Uterus (tissue), 4 donors: Measurements from ENCODE around the gene RAN. TPM values are rescaled to one million over a fixed set of nuclear protein-coding genes. Genes with fewer than 3 reads are reported as not detected.
A peak's percentile ranks its signal among the peaks of the same experiment; 100 is the strongest.
"Not testable (repeated sequence)": the region's sequence is repeated elsewhere in the genome, so short reads cannot be mapped to it uniquely, and the experiment has no call there.

Experiments used
- DNase-seq, 2 donors: peaks; one replicate each; pipeline ENCODE4 v3.0.0-alpha.2; 2019 to 2020
- H3K27ac ChIP-seq, 2 donors: fragments of 200-600 bp; sonication (generic); 1 replicate in 1 of 2; 2 replicates in 1 of 2; pipeline ENCODE4 v1.5.1; 2016 to 2018
- H3K27me3 ChIP-seq, 2 donors: fragments of 200-600 bp; sonication (generic); one replicate each; pipeline ENCODE4 v1.5.1; 2018 to 2019; ENCODE audit warnings: control low read depth in 1 of 2
- H3K36me3 ChIP-seq, 2 donors: fragments of 200-600 bp; sonication (generic); one replicate each; pipeline ENCODE4 v1.5.1; 2019; ENCODE audit warnings: control low read depth in 1 of 2
- H3K4me1 ChIP-seq, 2 donors: fragments of 200-600 bp; sonication (generic); one replicate each; pipeline ENCODE4 v1.5.1; 2018 to 2019; ENCODE audit warnings: control low read depth in 1 of 2
- H3K4me3 ChIP-seq, 2 donors: fragments of 200-600 bp; sonication (generic); 1 replicate in 1 of 2; 2 replicates in 1 of 2; pipeline ENCODE4 v1.5.1; 2018 to 2019; ENCODE audit warnings: mild to moderate bottlenecking in 1 of 2
- H3K9me3 ChIP-seq, 2 donors: fragments of 200-600 bp; sonication (generic); one replicate each; pipeline ENCODE4 v1.5.1; 2019; ENCODE audit warnings: control low read depth in 1 of 2
- POLR2A ChIP-seq, 2 donors: fragments of 450-650 bp; IDR thresholded peaks; one replicate each; pipeline ENCODE4 v1.6.1; 2016; ENCODE audit warnings: antibody characterized with exemption in 2 of 2, mild to moderate bottlenecking in 1 of 2, moderate library complexity in 1 of 2
- intact Hi-C: fragments of 100-400 bp; cut with DNase I; formaldehyde crosslinking; loops from one replicate; pipeline ENCODE4 v1.15.1; 2023; ENCODE audit warnings: low total_unique reads
- total RNA-seq, 4 donors: library from RNA; depleted of rRNA in 3 of 4; stranded (reverse); fragments of >200 nt in 3 of 4; gene quantifications; one replicate each; pipeline versions ENCODE4 v1.1.0 to v1.2.4, GENCODE V29; 2014 to 2023
- TF ChIP-seq, protein P1 (sequence below), 4 experiments: fragments of 200-600 bp in 2 of 4; fragments of 450-650 bp in 2 of 4; sonication (generic) in 2 of 4; IDR thresholded peaks; one replicate each; pipeline ENCODE4 v1.5.1; 2016 to 2019; ENCODE audit warnings: antibody characterized with exemption in 4 of 4, mild to moderate bottlenecking in 2 of 4, moderate library complexity in 1 of 4
- donor health status: DM: yes; HTN: yes; CAD: no.

The RAN gene
- total RNA-seq, 4 donors from 2014 or later: 64.6 to 287 (median 177) TPM

DNA sequence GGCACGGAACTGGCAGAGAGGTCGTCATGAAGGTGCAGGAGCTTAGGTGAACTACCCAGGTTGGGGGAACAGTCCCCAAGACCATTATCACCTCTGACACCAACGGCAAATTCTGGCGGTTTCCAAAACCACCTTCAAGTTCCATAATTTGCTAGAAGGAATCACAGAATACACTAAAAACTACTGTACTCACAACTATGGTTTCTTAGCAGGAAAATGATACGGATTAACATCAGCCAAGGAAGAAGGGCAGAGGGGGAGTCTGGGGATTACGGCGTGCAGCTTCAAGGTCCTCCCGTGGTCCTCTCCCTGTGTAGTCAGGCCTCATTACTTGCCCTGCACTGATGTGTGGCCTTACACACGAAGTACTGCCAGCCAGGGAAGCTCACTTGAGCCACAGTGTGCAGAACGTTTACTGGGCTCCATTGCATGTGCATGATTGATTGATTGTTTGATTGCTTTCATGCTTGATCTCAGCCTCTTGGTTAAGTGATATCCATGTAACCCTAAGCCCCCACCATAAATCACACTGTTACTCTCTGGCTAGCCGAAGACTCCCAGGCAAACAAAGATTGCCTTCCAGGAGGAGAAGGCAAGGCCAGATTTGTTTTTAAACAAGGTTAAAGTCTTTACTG is 32.0 kb upstream of the RAN start:
- no peaks in the 10 kb centered on the region for H3K36me3 ChIP-seq
- H3K4me1 ChIP-seq: peaks cover 0 to 6% of the 10 kb centered on the region in 2 donors
- intact Hi-C loops: loop anchor here (5.0 kb wide), 1 partner anchor 32 kb away; the partner anchor contains the start of gene RAN
- no peak for DNase-seq
- no peaks in the 10 kb centered on the region for H3K27me3 ChIP-seq
- H3K4me3 ChIP-seq: peak overlapping the region; percentile 39 to 75
- TF ChIP-seq POLR2A (IDR thresholded peaks at IDR 0.05): no peak
- TF ChIP-seq, protein P1, sequence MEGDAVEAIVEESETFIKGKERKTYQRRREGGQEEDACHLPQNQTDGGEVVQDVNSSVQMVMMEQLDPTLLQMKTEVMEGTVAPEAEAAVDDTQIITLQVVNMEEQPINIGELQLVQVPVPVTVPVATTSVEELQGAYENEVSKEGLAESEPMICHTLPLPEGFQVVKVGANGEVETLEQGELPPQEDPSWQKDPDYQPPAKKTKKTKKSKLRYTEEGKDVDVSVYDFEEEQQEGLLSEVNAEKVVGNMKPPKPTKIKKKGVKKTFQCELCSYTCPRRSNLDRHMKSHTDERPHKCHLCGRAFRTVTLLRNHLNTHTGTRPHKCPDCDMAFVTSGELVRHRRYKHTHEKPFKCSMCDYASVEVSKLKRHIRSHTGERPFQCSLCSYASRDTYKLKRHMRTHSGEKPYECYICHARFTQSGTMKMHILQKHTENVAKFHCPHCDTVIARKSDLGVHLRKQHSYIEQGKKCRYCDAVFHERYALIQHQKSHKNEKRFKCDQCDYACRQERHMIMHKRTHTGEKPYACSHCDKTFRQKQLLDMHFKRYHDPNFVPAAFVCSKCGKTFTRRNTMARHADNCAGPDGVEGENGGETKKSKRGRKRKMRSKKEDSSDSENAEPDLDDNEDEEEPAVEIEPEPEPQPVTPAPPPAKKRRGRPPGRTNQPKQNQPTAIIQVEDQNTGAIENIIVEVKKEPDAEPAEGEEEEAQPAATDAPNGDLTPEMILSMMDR (IDR thresholded peaks at IDR 0.05): no peak
- H3K9me3 ChIP-seq: no peaks in the 10 kb centered on the region
- H3K27ac ChIP-seq: peak overlapping the region in 1 of 2 donors; percentile 51

DNA sequence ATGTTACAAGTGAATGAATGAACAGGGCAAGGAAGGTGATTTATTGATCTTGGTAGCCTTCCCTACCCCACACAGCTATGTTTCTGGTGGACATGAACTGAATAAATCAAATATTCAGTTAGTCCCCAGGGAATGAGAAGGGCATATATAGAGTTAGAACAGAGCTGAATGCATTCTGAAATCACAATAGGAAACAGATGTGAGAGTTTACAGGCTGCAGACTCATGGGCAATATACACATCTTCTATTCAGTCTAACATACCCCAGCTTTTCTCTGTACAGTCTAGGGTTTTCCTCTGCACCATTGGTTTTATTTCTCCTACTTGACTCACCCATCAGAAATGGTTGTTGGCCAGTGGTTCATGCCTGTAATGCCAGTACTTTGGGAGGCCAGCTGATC is 25.5 kb upstream of the RAN start:
- Histone ChIP-seq H3K9me3 (no peaks in the 10 kb centered on the region), H3K4me1 (no peaks in the 10 kb centered on the region), H3K27me3 (no peaks in the 10 kb centered on the region), H3K4me3 (no peak overlapping the region), H3K36me3 (no peaks in the 10 kb centered on the region), H3K27ac (no peak overlapping the region)
- no peak for DNase-seq
- intact Hi-C loops: no loop called here
- TF ChIP-seq POLR2A (IDR thresholded peaks at IDR 0.05): no peak
- TF ChIP-seq, protein P1 (IDR thresholded peaks at IDR 0.05): no peak

DNA sequence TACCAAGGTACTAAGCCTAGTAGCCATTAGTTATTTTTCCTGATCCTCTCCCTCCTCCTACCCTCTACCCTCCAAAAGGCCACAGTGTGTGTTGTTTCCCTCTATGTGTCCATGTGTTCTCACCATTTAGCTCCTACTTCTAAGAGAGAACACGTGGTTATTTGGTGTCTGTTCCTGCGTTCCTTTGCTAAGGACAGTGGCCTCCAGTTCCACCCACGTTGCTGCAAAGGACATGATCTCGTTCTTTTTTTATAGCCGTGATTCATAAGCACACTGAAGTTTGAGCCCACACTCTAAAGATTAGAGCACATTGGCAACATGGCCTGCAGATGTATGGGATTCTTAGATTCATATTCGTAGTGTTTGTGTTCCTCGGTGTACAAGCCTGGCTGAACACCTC is 24.8 kb upstream of the RAN start:
- Histone ChIP-seq H3K9me3 (no peaks in the 10 kb centered on the region), H3K4me1 (no peaks in the 10 kb centered on the region), H3K27me3 (no peaks in the 10 kb centered on the region), H3K27ac (no peak overlapping the region), H3K36me3 (no peaks in the 10 kb centered on the region), H3K4me3 (no peak overlapping the region)
- TF ChIP-seq, protein P1 (IDR thresholded peaks at IDR 0.05): no peak
- TF ChIP-seq POLR2A (IDR thresholded peaks at IDR 0.05): no peak
- intact Hi-C loops: no loop called here
- no peak for DNase-seq

DNA sequence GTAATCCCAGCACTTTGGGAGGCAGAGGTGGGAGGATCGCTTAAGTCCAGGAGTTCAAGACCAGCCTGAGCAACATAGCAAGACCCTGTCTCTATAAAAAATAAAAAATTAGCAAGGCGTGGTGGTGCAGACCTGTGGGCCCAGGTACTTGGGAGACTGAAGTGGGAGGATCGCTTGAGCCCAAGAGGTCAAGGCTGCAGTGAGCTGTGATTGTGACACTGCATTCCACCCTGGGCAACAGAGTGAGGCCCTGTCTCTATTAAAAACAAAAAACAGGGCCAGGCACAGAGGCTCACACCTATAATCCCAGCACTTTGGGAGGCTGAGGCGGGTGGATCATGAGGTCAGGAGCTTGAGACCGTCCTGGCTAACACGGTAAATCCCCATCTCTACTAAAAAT is 23.8 kb upstream of the RAN start:
- intact Hi-C loops, H3K4me3 ChIP-seq, H3K9me3 ChIP-seq, H3K36me3 ChIP-seq, DNase-seq, H3K27ac ChIP-seq, H3K27me3 ChIP-seq, H3K4me1 ChIP-seq: not testable (repeated sequence)

DNA sequence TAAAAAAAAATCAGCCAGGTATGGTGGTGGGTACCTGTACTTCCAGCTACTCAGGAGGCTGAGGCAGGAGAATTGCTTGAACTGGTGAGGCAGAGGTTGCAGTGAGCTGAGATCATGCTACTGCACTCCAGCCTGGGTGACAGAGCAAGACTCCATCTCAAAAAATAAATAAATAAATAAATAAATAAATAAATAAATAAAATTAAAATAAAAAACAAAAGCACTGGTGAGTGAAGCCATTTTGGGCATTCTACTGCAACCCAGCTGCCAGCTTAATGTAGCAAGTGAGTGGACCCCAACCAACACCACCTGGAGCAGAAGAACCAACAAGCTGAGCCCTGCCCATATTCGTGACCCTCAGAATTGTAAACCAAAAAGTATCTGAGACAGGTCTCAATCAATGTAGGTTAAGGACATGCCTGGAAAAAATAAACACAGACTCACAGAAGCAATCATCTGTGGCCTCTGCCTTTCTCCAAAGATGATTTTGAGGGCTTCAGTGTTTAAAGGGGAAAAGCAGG is 23.0 kb upstream of the RAN start:
- H3K36me3 ChIP-seq, H3K4me3 ChIP-seq, H3K4me1 ChIP-seq, H3K9me3 ChIP-seq, intact Hi-C loops, H3K27me3 ChIP-seq, H3K27ac ChIP-seq, DNase-seq: not testable (repeated sequence)

DNA sequence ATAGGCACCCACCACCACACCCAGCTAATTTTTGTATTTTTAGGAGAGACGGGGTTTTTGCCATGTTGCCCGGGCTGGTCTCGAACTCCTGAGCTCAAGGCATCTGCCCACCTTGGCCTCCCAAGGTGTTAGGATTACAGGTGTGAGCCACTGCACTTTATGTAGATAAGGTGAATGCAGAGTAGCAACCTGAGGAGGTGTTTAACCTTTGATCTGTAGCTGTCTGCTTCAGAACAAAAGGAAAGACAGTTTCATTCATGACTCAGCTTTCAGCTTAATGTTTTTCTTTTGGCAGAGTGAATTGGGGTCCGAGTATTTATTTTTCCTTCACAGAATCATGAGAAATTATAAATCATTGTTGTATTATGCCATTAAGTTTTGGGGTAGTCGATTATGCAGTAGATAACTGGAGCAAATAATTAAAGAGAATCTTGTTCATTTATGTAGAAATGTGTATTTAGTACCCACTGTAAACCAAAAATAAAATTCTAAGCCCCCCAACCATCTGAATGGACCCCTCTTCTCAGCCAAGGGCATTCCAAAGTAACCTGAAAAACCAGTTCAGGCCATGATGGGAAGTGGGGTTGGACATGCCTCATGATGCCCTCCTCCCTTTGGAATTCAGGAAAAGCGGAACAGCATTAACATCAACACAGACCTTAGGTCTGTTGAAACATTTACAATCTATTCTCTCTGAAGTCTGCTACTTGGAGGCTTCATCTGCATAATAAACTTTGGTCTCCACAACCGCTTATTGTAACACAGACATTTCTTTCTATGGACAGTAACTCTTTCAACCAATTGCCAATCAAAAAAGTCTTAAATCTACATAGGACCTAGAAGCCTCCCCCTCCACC is 22.1 kb upstream of the RAN start:
- TF ChIP-seq, protein P1 (IDR thresholded peaks at IDR 0.05): no peak
- TF ChIP-seq POLR2A (IDR thresholded peaks at IDR 0.05): no peak
- Histone ChIP-seq H3K36me3 (no peaks in the 10 kb centered on the region), H3K4me3 (no peak overlapping the region), H3K27me3 (no peaks in the 10 kb centered on the region), H3K4me1 (no peaks in the 10 kb centered on the region), H3K27ac (no peak overlapping the region), H3K9me3 (no peaks in the 10 kb centered on the region)
- intact Hi-C loops: no loop called here
- no peak for DNase-seq
